H9 (cell line): ENCODE data around the gene TMOD1. TPM values are rescaled to one million over a fixed set of nuclear protein-coding genes. Genes with fewer than 3 reads are reported as not detected.

ENCODE experiments used
- DNase-seq: peaks from one replicate; pipeline ENCODE4 v3.0.0-alpha.2; 2017
- H2AFZ ChIP-seq: one replicate; pipeline ENCODE4 v1.6.1; 2013; ENCODE audit warnings: mild to moderate bottlenecking, low read length, control low read depth, moderate library complexity
- H2AK5ac ChIP-seq: 2 replicates; pipeline ENCODE4 v1.6.1; 2013; ENCODE audit warnings: low read length, control low read depth, mixed read lengths; ENCODE audit not compliant: insufficient read length
- H2BK120ac ChIP-seq: one replicate; pipeline ENCODE4 v1.6.1; 2013; ENCODE audit warnings: low read depth, mild to moderate bottlenecking, low read length, control low read depth, inconsistent platforms; ENCODE audit not compliant: poor library complexity, severe bottlenecking
- H2BK12ac ChIP-seq: 2 replicates; pipeline ENCODE4 v1.6.1; 2013; ENCODE audit warnings: low read length, control low read depth, mixed read lengths, low read depth; ENCODE audit not compliant: insufficient read length
- H2BK15ac ChIP-seq: 2 replicates; pipeline ENCODE4 v1.6.1; 2013; ENCODE audit warnings: low read depth, low read length, control low read depth
- H2BK20ac ChIP-seq: one replicate; pipeline ENCODE4 v1.6.1; 2013; ENCODE audit warnings: low read depth, mild to moderate bottlenecking, low read length, control low read depth, inconsistent platforms; ENCODE audit not compliant: poor library complexity, severe bottlenecking
- H2BK5ac ChIP-seq: 2 replicates; pipeline ENCODE4 v1.6.1; 2013; ENCODE audit warnings: low read length, control low read depth, mixed read lengths; ENCODE audit not compliant: insufficient read length
- H3K14ac ChIP-seq: 2 replicates; pipeline ENCODE4 v1.6.1; 2013; ENCODE audit warnings: low read length, control low read depth; ENCODE audit not compliant: insufficient read depth
- H3K18ac ChIP-seq: 2 replicates; pipeline ENCODE4 v1.6.1; 2013; ENCODE audit warnings: low read depth, mild to moderate bottlenecking, mixed read lengths, low read length, control low read depth; ENCODE audit not compliant: insufficient read length
- H3K23ac ChIP-seq: 2 replicates; pipeline ENCODE4 v1.6.1; 2013; ENCODE audit warnings: low read length, control low read depth, mixed read lengths, low read depth; ENCODE audit not compliant: insufficient read length
- H3K23me2 ChIP-seq: 2 replicates; pipeline ENCODE4 v1.6.1; 2013; ENCODE audit warnings: low read depth, mild to moderate bottlenecking, mixed read lengths, low read length, control low read depth; ENCODE audit not compliant: insufficient read length, poor library complexity, severe bottlenecking
- H3K27ac ChIP-seq: 2 replicates; pipeline ENCODE4 v1.5.1; 2013; ENCODE audit warnings: low read length, control low read depth, mixed read lengths, low read depth; ENCODE audit not compliant: insufficient read length
- H3K27me3 ChIP-seq: 2 replicates; pipeline ENCODE4 v1.6.1; 2013; ENCODE audit warnings: low read length, control low read depth, inconsistent platforms; ENCODE audit not compliant: insufficient read depth
- H3K4ac ChIP-seq: 2 replicates; pipeline ENCODE4 v1.6.1; 2013; ENCODE audit warnings: low read depth, mild to moderate bottlenecking, control low read depth, inconsistent platforms, low read length, moderate library complexity
- H3K4me1 ChIP-seq: 2 replicates; pipeline ENCODE4 v1.6.1; 2013; ENCODE audit warnings: low read length, control low read depth, inconsistent platforms; ENCODE audit not compliant: insufficient read depth
- H3K4me2 ChIP-seq: 2 replicates; pipeline ENCODE4 v1.6.1; 2013; ENCODE audit warnings: low read length, control low read depth, mixed read lengths; ENCODE audit not compliant: insufficient read length, insufficient read depth
- H3K56ac ChIP-seq: 2 replicates; pipeline ENCODE4 v1.6.1; 2013; ENCODE audit warnings: low read depth, mild to moderate bottlenecking, mixed read lengths, low read length, control low read depth; ENCODE audit not compliant: insufficient read length
- H3K79me1 ChIP-seq: 2 replicates; pipeline ENCODE4 v1.6.1; 2013; ENCODE audit warnings: low read depth, mild to moderate bottlenecking, moderate library complexity, low read length, control low read depth, inconsistent platforms; ENCODE audit not compliant: insufficient read depth, poor library complexity, severe bottlenecking
- H3K79me2 ChIP-seq: 2 replicates; pipeline ENCODE4 v1.6.1; 2013; ENCODE audit warnings: low read length, control low read depth, inconsistent platforms; ENCODE audit not compliant: insufficient read depth
- H3K9ac ChIP-seq: 2 replicates; pipeline ENCODE4 v1.6.1; 2013; ENCODE audit warnings: low read length, control low read depth, mixed read lengths; ENCODE audit not compliant: insufficient read length; ENCODE audit errors: extremely low read depth
- H3K9me3 ChIP-seq: one replicate; pipeline ENCODE4 v1.6.1; 2013; ENCODE audit warnings: low read depth, low read length, inconsistent platforms; ENCODE audit not compliant: control insufficient read depth
- H3T11ph ChIP-seq: one replicate; pipeline ENCODE4 v1.6.1; 2013; ENCODE audit warnings: mild to moderate bottlenecking, low read length, control low read depth, inconsistent platforms
- H4K20me1 ChIP-seq: one replicate; pipeline ENCODE4 v1.6.1; 2013; ENCODE audit not compliant: control insufficient read depth, insufficient read length, insufficient read depth
- H4K5ac ChIP-seq: 2 replicates; pipeline ENCODE4 v1.6.1; 2013; ENCODE audit warnings: low read depth, mild to moderate bottlenecking, mixed read lengths, low read length, control low read depth; ENCODE audit not compliant: insufficient read length
- H4K8ac ChIP-seq: replicated peaks from 2 replicates; pipeline ENCODE4 v1.6.1; 2013; ENCODE audit warnings: low read length, control low read depth, mixed read lengths, low read depth; ENCODE audit not compliant: insufficient read length
- H4K91ac ChIP-seq: 2 replicates; pipeline ENCODE4 v1.6.1; 2013; ENCODE audit warnings: low read depth, mild to moderate bottlenecking, moderate library complexity, mixed read lengths, low read length, control low read depth; ENCODE audit not compliant: insufficient read length
- H3K27ac Mint-ChIP-seq, 3 experiments: 2 replicates in 2 of 3; 3 replicates in 1 of 3; pipeline ENCODE4 v1.8.0; 2020 to 2021; ENCODE audit warnings: mixed read lengths in 3 of 3, mild to moderate bottlenecking in 1 of 3, moderate library complexity in 1 of 3
- H3K27me3 Mint-ChIP-seq: 2 replicates; pipeline ENCODE4 v1.8.0; 2021; ENCODE audit warnings: low read depth, mild to moderate bottlenecking, moderate library complexity, mixed read lengths
- H3K36me3 Mint-ChIP-seq, 3 experiments: 2 replicates in 2 of 3; 3 replicates in 1 of 3; pipeline ENCODE4 v1.8.0; 2020 to 2021; ENCODE audit warnings: low read depth in 3 of 3, mixed read lengths in 3 of 3; ENCODE audit not compliant: insufficient read depth in 1 of 3
- H3K4me1 Mint-ChIP-seq, 2 experiments: 2 replicates each; pipeline ENCODE4 v1.8.0; 2020; ENCODE audit warnings: mixed read lengths in 2 of 2
- H3K4me3 Mint-ChIP-seq, 2 experiments: 2 replicates in 1 of 2; 3 replicates in 1 of 2; pipeline ENCODE4 v1.8.0; 2020 to 2021; ENCODE audit warnings: mild to moderate bottlenecking in 2 of 2, mixed read lengths in 2 of 2, moderate library complexity in 1 of 2
- H3K9me3 Mint-ChIP-seq, 2 experiments: 2 replicates in 1 of 2; 3 replicates in 1 of 2; pipeline ENCODE4 v1.8.0; 2020; ENCODE audit warnings: mild to moderate bottlenecking in 2 of 2, mixed read lengths in 2 of 2, moderate library complexity in 1 of 2
- CTCF ChIP-seq: fragments of 200-600 bp; sonication (generic); conservative IDR thresholded peaks from 3 replicates; pipeline ENCODE4 v1.8.0; 2021; ENCODE audit warnings: antibody characterized with exemption, mild to moderate bottlenecking
- WGBS: extraction: QIAGEN DNeasy Blood & Tissue Kit; methylation state at CpG from one replicate; pipeline ENCODE4 v1.1.7; 2013; ENCODE audit warnings: missing lambda C conversion rate, low lambda C conversion rate, mixed read lengths; ENCODE audit not compliant: insufficient read length; ENCODE audit errors: extremely low coverage; 5-methylcytosine and 5-hydroxymethylcytosine counted together
- total RNA-seq: library from RNA; stranded (reverse); gene quantifications from 2 replicates; pipeline ENCODE4 v1.2.1, GENCODE V29; 2021

TMOD1 gene
- total RNA-seq, 1 experiment from 2014 or later: 0.98 TPM

GRCh38 chr9:97647996-97648395 lies 146.5 kb downstream of the TMOD1 start:
- no peaks in the 10 kb centered on the region for H3K27me3 ChIP-seq
- H3K4me1 ChIP-seq: no peaks in the 10 kb centered on the region

More at GRCh38 chr9:97647996-97648395, 146.5 kb downstream of the TMOD1 start:
- Histone ChIP-seq H2AFZ (no peak overlapping the region), H3T11ph (no peak overlapping the region), H3K23me2 (no peaks in the 10 kb centered on the region), H3K4me2 (no peak overlapping the region), H3K79me2 (no peaks in the 10 kb centered on the region), H2BK15ac (no peak overlapping the region), H2BK120ac (no peak overlapping the region), H4K20me1 (no peaks in the 10 kb centered on the region), H2AK5ac (no peak overlapping the region), H3K18ac (no peak overlapping the region), H4K91ac (no peak overlapping the region), H2BK20ac (no peak overlapping the region), H3K27ac (no peak overlapping the region), H4K8ac (no peak overlapping the region), H3K23ac (no peak overlapping the region), H3K9ac (no peak overlapping the region), H3K9me3 (no peaks in the 10 kb centered on the region), H3K79me1 (no peaks in the 10 kb centered on the region), H4K5ac (no peak overlapping the region), H2BK5ac (no peak overlapping the region), H3K14ac (no peak overlapping the region), H3K4ac (no peak overlapping the region), H2BK12ac (no peak overlapping the region), H3K56ac (no peak overlapping the region)
- no peaks in the 10 kb centered on the region for H3K27me3 Mint-ChIP-seq
- no peak for DNase-seq
- H3K36me3 Mint-ChIP-seq: peaks cover 25 to 67% (median 40%) of the 10 kb centered on the region in 3 experiments; a peak in 6 of 7 replicates
- H3K27ac Mint-ChIP-seq: no peak overlapping the region
- peaks cover 7 to 10% of the 10 kb centered on the region in 2 experiments for H3K4me1 Mint-ChIP-seq
- TF ChIP-seq CTCF: no peak
- no peak overlapping the region for H3K4me3 Mint-ChIP-seq
- WGBS: no CpG with 5 or more reads among the region's 5 CpGs
- H3K9me3 Mint-ChIP-seq: no peaks in the 10 kb centered on the region

Other genes with a start within 250 kb of the TMOD1 start
- gene CCDC180, start 194.0 kb upstream of the TMOD1 start, total RNA-seq: 5.9 and 6.1 TPM in 2 replicates
- gene TDRD7, start 89.6 kb upstream of the TMOD1 start, total RNA-seq: 4.2 and 5.1 TPM in 2 replicates
- gene TSTD2, start 131.7 kb downstream of the TMOD1 start, total RNA-seq: 22.9 and 23.5 TPM in 2 replicates
- 46.0 and 55.7 TPM in 2 replicates for gene NCBP1, start 132.2 kb downstream of the TMOD1 start, total RNA-seq
- 6.1 and 6.6 TPM in 2 replicates for gene XPA, start 195.7 kb downstream of the TMOD1 start, total RNA-seq